IMR-90 (cell line): ENCODE data around the gene XYLT2. TPM values are rescaled to one million over a fixed set of nuclear protein-coding genes. Genes with fewer than 3 reads are reported as not detected.

Experiments used
- ATAC-seq: fragments of 200-7000 bp; cut with Tn5 transposase; 2 replicates; pipeline ENCODE4 v1.9.1; 2020; ENCODE audit warnings: low read depth, mild to moderate bottlenecking, moderate library complexity
- BruUV-seq: library from RNA; stranded (reverse); fragments of 400-500 nt; replicated peaks from 2 replicates; lab custom pipeline; 2021; lab: Mats Ljungman, UMichigan
- CTCF ChIA-PET: fragments of 300-600 bp; formaldehyde crosslinking; extraction: SDS; loops from one replicate; lab custom pipeline; 2021; ENCODE audit warnings: antibody characterized with exemption; lab: Yijun Ruan, JAX
- POLR2A ChIA-PET: fragments of 300-600 bp; sonication (Branson Sonifier 250); formaldehyde crosslinking; loops from one replicate; lab custom pipeline; 2022; ENCODE audit warnings: antibody characterized with exemption; ENCODE audit not compliant: unreplicated experiment; lab: Charles Lee
- DNase-seq: peaks from one replicate; pipeline ENCODE4 v3.0.0; 2013
- H2AFZ ChIP-seq: replicated peaks from 2 replicates; pipeline ENCODE3; 2013; ENCODE audit warnings: low read length, mild to moderate bottlenecking; ENCODE audit not compliant: poor library complexity
- H2AK5ac ChIP-seq: 2 replicates; pipeline ENCODE4 v1.6.1; 2013; ENCODE audit warnings: low read depth, low read length, inconsistent platforms
- H2AK9ac ChIP-seq: replicated peaks from 2 replicates; pipeline ENCODE3; 2013; ENCODE audit warnings: mild to moderate bottlenecking, low read depth, low read length, moderate library complexity; ENCODE audit not compliant: poor library complexity
- H2BK120ac ChIP-seq: 2 replicates; pipeline ENCODE4 v1.6.1; 2013; ENCODE audit warnings: low read depth, low read length, inconsistent platforms
- H2BK15ac ChIP-seq: 3 replicates; pipeline ENCODE4 v1.6.1; 2013; ENCODE audit warnings: low read depth, low read length, inconsistent platforms
- H2BK20ac ChIP-seq: 2 replicates; pipeline ENCODE4 v1.6.1; 2013; ENCODE audit warnings: low read depth, mild to moderate bottlenecking, inconsistent platforms, low read length, moderate library complexity
- H2BK5ac ChIP-seq: 2 replicates; pipeline ENCODE4 v1.6.1; 2013; ENCODE audit warnings: mild to moderate bottlenecking, low read depth, low read length, inconsistent platforms; ENCODE audit not compliant: poor library complexity, severe bottlenecking
- H3K14ac ChIP-seq: replicated peaks from 2 replicates; pipeline ENCODE4 v1.6.1; 2013; ENCODE audit warnings: low read depth, low read length, inconsistent platforms
- H3K18ac ChIP-seq: 2 replicates; pipeline ENCODE4 v1.6.1; 2013; ENCODE audit warnings: low read depth, low read length, control low read depth
- H3K23ac ChIP-seq: 2 replicates; pipeline ENCODE4 v1.6.1; 2013; ENCODE audit warnings: low read depth, low read length, inconsistent platforms
- H3K27ac ChIP-seq: 2 replicates; pipeline ENCODE4 v1.5.1; 2013; ENCODE audit warnings: mild to moderate bottlenecking, control low read depth, low read length; ENCODE audit not compliant: insufficient read depth
- H3K27me3 ChIP-seq: 2 replicates; pipeline ENCODE4 v1.6.1; 2013; ENCODE audit warnings: low read length; ENCODE audit not compliant: control insufficient read depth, insufficient read depth
- H3K36me3 ChIP-seq: 2 replicates; pipeline ENCODE4 v1.6.1; 2013; ENCODE audit warnings: low read length, mixed read lengths; ENCODE audit not compliant: control insufficient read depth, insufficient read depth
- H3K4ac ChIP-seq: 2 replicates; pipeline ENCODE4 v1.6.1; 2013; ENCODE audit warnings: low read depth, low read length, inconsistent platforms
- H3K4me1 ChIP-seq: 2 replicates; pipeline ENCODE4 v1.6.1; 2013; ENCODE audit warnings: low read length, mixed read lengths; ENCODE audit not compliant: control insufficient read depth, insufficient read depth
- H3K4me2 ChIP-seq: 2 replicates; pipeline ENCODE4 v1.6.1; 2013; ENCODE audit warnings: low read depth, mild to moderate bottlenecking, control low read depth, low read length, moderate library complexity
- H3K4me3 ChIP-seq: 2 replicates; pipeline ENCODE4 v1.5.1; 2013; ENCODE audit warnings: low read depth, mild to moderate bottlenecking, control low read depth, low read length, moderate library complexity; ENCODE audit not compliant: insufficient read depth
- H3K56ac ChIP-seq: 2 replicates; pipeline ENCODE4 v1.6.1; 2013; ENCODE audit warnings: low read length, inconsistent platforms; ENCODE audit not compliant: insufficient read depth; ENCODE audit errors: extremely low read depth
- H3K79me1 ChIP-seq, 2 experiments: 2 replicates each; pipeline ENCODE4 v1.6.1; 2013; ENCODE audit warnings: low read length in 2 of 2, inconsistent platforms in 1 of 2, low read depth in 1 of 2
- H3K9ac ChIP-seq: 2 replicates; pipeline ENCODE4 v1.6.1; 2013; ENCODE audit warnings: low read depth, low read length, control low read depth
- H3K9me1 ChIP-seq: 2 replicates; pipeline ENCODE4 v1.6.1; 2013; ENCODE audit warnings: low read length, inconsistent platforms; ENCODE audit not compliant: insufficient read depth
- H3K9me3 ChIP-seq: 2 replicates; pipeline ENCODE4 v1.6.1; 2013; ENCODE audit warnings: low read length; ENCODE audit not compliant: control insufficient read depth, insufficient read depth
- H4K20me1 ChIP-seq: 2 replicates; pipeline ENCODE4 v1.6.1; 2013; ENCODE audit warnings: low read length, inconsistent platforms; ENCODE audit not compliant: insufficient read depth
- H4K5ac ChIP-seq: 2 replicates; pipeline ENCODE4 v1.6.1; 2013; ENCODE audit warnings: mild to moderate bottlenecking, low read depth, low read length, control low read depth
- H4K8ac ChIP-seq, 2 experiments: 2 replicates each; pipeline ENCODE4 v1.6.1; 2013; ENCODE audit warnings: low read depth in 2 of 2, low read length in 2 of 2, control low read depth in 1 of 2, inconsistent platforms in 1 of 2
- H4K91ac ChIP-seq: 2 replicates; pipeline ENCODE4 v1.6.1; 2013; ENCODE audit warnings: low read depth, low read length, inconsistent platforms; ENCODE audit not compliant: insufficient read depth
- RFX5 ChIP-seq: IDR thresholded peaks from 2 replicates; pipeline ENCODE4 v1.8.0; 2012; ENCODE audit warnings: low read depth, mild to moderate bottlenecking, low read length, moderate library complexity
- WGBS, 2 experiments: methylation state at CpG; one replicate each; pipeline versions ENCODE4 v1.1.5 to v1.1.7; 2013; ENCODE audit warnings: missing lambda C conversion rate in 2 of 2; ENCODE audit not compliant: insufficient read length in 1 of 2; ENCODE audit errors: extremely low coverage in 2 of 2; 5-methylcytosine and 5-hydroxymethylcytosine counted together
- dilution Hi-C: fragments of 300-500 bp; cut with HindIII; formaldehyde crosslinking; loops from one replicate; pipeline ENCODE4 v1.14.3; 2018; ENCODE audit warnings: low sequenced_read_pairs; ENCODE audit not compliant: unreplicated experiment
- in situ Hi-C: fragments of 300-500 bp; cut with MboI; formaldehyde crosslinking; loops from 3 replicates; pipeline ENCODE4 v1.14.3; 2019; ENCODE audit warnings: low sequenced_read_pairs, inconsistent platforms, mixed read lengths
- intact Hi-C: fragments of 100-400 bp; cut with micrococcal nuclease; formaldehyde crosslinking; loops from 2 replicates; pipeline ENCODE4 v1.10.0; 2022
- polyA plus RNA-seq, 3 experiments: library from polyadenylated mRNA; depleted of rRNA; stranded (reverse); fragments of >200 nt; gene quantifications; 2 replicates each; pipeline ENCODE4 v1.2.3, GENCODE V29; 2012; ENCODE audit warnings: low replicate concordance in 1 of 3
- total RNA-seq: library from RNA; depleted of rRNA; stranded (reverse); fragments of >200 nt; gene quantifications from 2 replicates; pipeline ENCODE4 v1.2.3, GENCODE V29; 2012

Gene XYLT2
- total and polyA plus RNA-seq, 2 of the 4 experiments (the other 2 are of a cell fraction) = 27.7 to 31.9 TPM

DNA sequence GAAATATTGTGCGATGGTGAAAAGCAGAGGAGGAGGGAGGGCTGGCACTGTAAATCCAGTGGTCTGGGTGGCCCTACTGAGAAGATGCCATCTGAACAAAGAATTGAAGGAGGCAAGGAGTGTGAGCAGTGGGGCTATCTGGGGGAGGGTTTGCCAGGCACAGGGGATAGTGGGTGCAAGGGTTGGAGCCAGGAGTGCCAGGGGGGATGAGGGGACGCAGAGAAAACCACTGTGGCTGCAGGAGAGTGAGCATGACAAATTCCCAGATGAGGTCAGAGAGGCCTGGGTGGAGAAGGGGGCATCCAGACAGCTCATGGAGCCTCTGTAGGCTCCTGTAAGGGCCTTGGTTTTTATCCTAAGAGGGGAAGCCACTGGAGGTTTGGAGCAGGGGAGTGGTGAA lies 4.8 kb downstream of the XYLT2 start:
- Histone ChIP-seq H3K27ac (no peak overlapping the region), H2BK20ac (no peak overlapping the region), H3K18ac (no peak overlapping the region), H2AK9ac (no peak overlapping the region), H3K27me3 (no peaks in the 10 kb centered on the region), H2AFZ (peak overlapping the region; percentile 15), H3K4ac (no peak overlapping the region), H3K14ac (no peak overlapping the region), H2AK5ac (no peak overlapping the region), H2BK15ac (no peak overlapping the region), H4K20me1 (peaks cover 45% of the 10 kb centered on the region), H3K4me1 (peaks cover 16% of the 10 kb centered on the region), H4K8ac (no peak overlapping the region), H3K9me1 (peaks cover 26% of the 10 kb centered on the region), H3K9ac (no peak overlapping the region), H3K56ac (no peak overlapping the region), H3K4me3 (no peak overlapping the region), H3K79me1 (peaks cover 38 to 72% of the 10 kb centered on the region in 2 experiments), H4K5ac (no peak overlapping the region), H3K9me3 (no peaks in the 10 kb centered on the region), H3K4me2 (no peak overlapping the region), H2BK120ac (no peak overlapping the region), H2BK5ac (no peak overlapping the region), H3K36me3 (peaks cover 28% of the 10 kb centered on the region), H3K23ac (no peak overlapping the region), H4K91ac (no peak overlapping the region)
- POLR2A ChIA-PET = interaction anchor here (0.6 kb wide), 1 partner anchor 80 kb away, joined by 3 read pairs; no protein-coding TSS in a partner anchor
- TF ChIP-seq RFX5 = no peak
- intact Hi-C loops = no loop called here
- CTCF ChIA-PET = no interaction called here
- dilution Hi-C loops = no loop called here
- WGBS, 2 experiments = 92 to 100% methylated on average over 1 to 2 of the region's 2 CpGs
- ATAC-seq = no peak
- in situ Hi-C loops = no loop called here
- DNase-seq = no peak
- no TSS peak for BruUV-seq
